ENCODE results near the gene ST6GALNAC3.

- TF ChIP-seq FEZF1 (tag by site-specific recombination; IDR thresholded peaks at IDR 0.05) (no peak), YY1 (tag by site-specific recombination; IDR thresholded peaks at IDR 0.05) (no peak), ZNF350 (tag by site-specific recombination; IDR thresholded peaks at IDR 0.05) (no peak), CTCF (tag by site-specific recombination; IDR thresholded peaks at IDR 0.05) (no peak)
These were observed 190.1 kb downstream of the ST6GALNAC3 start for GRCh38 chr1:76264642-76265041.

Measured in HEK293 (cell line).